HG02642 (cell line): ENCODE measurements around the gene ACACA.

ENCODE experiments used
- ATAC-seq: cut with Tn5 transposase; IDR thresholded peaks from one replicate; pipeline ENCODE4 v1.9.1; 2021; ENCODE audit warnings: mild to moderate bottlenecking; ENCODE audit not compliant: unreplicated experiment, poor library complexity

ACACA gene

DNA sequence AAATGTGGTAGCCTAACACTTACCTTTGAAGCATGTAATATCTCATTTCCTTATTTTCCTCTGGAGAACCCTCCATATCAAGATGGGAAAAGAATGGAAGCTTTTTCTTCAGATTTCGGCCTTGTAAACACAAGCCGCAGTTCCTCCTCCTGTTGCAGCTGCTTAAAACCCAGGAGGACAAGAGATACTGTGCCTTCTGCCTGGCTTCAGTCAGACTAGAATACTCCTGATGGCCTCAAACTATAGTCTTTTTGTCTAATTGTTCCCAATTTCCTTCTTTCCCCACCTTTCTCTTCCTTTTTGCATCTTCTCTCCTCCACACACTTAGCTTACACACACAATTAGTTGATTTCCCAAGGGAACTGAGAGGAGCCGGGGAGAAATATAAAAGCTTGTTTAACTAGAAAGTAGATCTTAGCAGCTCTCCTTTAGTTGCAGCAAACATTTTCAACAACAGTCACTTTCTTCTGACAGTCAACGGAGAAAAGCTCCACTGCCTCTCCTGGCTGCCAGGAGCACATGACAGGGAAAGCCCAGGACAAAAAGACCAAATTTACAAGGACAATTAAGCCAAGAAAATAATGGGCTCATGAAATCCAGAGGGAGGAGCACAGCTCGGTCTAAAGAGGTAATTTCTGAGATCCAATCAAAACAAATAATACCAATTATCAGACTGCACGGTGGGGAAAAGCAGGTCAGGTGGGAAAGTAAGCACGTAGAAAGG lies 107.2 kb downstream of the ACACA start:
- no peak for ATAC-seq

GRCh38 chr17:37295888-37296287 lies 110.7 kb downstream of the ACACA start:
- no peak for ATAC-seq

DNA sequence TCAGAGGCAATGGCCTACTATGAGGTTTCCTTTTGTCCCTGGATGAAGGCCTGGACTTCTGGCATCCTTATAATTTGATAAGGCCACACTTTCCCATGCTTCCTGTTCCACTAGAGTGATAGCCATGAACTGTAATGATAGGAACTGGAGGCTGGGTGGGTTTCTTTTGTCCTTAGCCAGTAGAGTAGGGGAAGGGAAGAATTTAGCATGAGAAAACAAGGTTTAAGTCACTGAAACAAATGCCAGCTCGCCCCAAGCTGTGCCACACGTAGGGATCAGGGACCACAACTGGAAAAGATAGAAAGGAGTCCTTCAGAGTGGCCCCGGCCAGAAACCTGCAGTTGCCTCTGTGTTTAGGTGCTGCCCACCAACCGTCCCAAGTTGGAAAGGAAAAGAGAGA lies 111.7 kb downstream of the ACACA start:
- no peak for ATAC-seq

- no peak for ATAC-seq
These were observed 112.9 kb downstream of the ACACA start for GRCh38 chr17:37293770-37294169.

DNA sequence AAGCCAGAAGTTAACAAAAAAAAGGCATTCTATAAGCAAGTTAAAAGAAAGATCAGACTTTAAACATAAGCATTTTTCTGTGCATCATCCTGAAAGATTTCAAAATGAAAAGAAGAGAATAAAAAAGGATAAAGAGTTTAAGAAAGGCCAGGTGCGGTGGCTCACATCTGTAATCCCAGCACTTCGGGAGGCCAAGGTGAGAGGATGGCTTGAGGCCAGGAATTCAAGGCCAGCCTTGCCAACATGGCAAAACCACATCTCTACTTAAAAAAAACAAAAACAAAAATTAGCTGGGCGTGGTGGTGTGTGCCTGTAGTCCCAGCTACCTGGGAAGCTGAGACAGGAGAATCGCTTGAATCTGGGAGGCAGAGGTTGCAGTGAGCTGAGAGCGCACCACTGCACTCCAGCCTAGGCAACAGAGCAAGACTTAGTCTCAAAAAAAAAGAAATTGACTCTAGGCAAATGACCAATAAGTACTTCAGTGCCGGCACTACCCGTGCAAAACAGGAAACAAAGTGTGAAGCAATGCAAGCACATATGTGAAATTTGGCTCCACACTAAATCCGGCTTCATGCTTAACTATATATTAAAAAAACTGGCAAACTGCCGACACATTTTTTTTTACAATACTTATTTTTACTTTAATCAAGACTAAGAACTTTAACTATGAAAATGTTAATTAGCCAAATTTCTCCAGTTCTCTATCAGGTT lies 114.1 kb downstream of the ACACA start:
- ATAC-seq = no peak

DNA sequence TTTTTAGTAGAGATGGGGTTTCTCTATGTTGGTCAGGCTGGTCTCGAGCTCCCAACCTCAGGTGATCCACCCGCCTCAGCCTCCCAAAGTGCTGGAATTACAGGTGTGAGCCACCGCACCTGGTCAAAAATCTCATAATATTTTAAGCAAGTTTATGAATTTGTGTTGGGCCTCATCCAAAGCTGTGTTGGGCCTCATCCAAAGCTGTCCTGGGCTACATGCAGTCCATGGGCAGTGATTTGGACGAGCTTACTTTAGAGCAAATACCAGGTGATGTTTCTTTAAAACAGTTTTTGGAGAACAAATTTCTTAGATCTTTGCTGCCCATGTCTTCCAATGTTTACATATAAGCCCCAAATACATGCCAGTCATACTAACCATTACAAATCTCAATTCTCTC lies 115.3 kb downstream of the ACACA start:
- ATAC-seq = no peak

- ATAC-seq = no peak
These were observed 120.2 kb downstream of the ACACA start for GRCh38 chr17:37286430-37286829.

GRCh38 chr17:37284191-37284590 lies 122.4 kb downstream of the ACACA start:
- ATAC-seq = no peak

DNA sequence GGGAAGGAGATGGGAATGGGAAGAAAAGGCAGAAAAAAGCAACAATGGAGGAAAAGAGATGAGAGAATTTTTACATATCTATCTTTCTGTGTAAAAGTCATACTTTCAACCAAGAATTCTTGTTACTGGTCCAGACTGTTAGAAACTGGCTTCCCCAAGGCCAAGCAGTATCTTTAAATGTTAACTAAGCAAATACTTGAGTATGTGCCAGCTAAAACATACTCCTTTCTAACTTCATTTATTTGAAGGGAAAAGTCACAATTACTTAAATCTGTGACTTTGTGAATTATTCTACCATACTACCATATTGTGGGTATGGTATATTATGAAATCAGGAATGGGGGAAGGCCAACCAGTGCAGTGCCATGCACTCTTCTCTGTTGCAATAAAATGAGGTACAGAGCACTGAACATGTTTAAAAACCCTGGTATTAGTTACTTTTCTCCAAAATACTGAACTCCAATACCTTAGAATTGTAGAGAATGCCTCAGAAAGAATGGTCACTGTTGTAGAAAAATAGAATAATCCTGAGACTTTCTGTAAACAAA lies 123.1 kb downstream of the ACACA start:
- ATAC-seq = no peak

GRCh38 chr17:37280841-37281240 lies 125.8 kb downstream of the ACACA start:
- ATAC-seq = no peak

DNA sequence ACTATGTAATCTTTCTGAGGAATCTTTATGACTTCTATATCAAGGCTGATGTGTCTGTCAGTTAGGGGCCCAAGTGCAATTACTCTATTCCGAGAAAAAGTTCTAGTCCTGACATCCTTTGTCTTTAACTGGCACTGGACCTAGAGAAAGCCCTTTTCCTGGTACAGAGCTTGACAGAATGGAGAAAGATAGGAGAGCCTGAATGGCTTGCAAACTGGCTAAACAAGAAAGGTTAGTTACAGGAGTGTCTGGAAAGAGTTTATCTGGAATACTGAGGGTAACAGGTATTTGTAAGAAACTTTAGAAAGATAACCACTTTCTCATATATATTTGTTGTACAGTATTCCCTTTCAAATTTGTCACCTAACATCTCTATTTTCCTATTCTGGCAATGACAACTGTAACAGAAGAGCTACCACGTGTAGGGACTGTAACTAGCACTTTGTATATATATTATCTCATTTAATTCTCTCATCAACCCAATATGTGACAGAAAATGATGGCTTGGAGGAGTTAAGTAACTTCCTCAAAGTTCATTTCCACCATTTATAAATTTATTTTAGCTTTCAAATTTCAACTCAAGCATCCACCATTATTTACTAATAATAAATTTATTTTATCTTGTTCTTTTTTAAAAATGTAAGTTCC lies 128.3 kb downstream of the ACACA start:
- no peak for ATAC-seq

DNA sequence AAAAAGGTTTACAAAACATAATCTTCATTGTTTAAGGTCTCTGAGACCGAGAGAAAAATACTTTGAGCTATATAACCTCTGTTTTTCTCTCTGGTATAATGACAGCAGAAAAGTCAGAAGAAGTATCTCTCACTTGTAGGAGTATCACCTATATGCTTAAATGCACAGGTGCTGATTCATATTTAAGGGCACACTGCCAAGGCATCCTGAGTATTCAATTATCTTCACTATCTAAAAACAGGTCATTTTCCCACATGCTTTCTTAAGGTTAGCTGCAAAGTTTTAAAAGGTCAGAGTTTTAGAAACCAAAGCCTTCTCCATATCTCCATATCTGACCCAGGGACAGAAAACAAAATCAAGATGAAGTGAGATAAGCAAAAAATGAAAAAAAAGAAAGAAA lies 130.2 kb downstream of the ACACA start:
- no peak for ATAC-seq

- ATAC-seq = no peak
These were observed 132.2 kb downstream of the ACACA start for GRCh38 chr17:37274461-37274860.

GRCh38 chr17:37273409-37274051 lies 133.1 kb downstream of the ACACA start:
- no peak for ATAC-seq

DNA sequence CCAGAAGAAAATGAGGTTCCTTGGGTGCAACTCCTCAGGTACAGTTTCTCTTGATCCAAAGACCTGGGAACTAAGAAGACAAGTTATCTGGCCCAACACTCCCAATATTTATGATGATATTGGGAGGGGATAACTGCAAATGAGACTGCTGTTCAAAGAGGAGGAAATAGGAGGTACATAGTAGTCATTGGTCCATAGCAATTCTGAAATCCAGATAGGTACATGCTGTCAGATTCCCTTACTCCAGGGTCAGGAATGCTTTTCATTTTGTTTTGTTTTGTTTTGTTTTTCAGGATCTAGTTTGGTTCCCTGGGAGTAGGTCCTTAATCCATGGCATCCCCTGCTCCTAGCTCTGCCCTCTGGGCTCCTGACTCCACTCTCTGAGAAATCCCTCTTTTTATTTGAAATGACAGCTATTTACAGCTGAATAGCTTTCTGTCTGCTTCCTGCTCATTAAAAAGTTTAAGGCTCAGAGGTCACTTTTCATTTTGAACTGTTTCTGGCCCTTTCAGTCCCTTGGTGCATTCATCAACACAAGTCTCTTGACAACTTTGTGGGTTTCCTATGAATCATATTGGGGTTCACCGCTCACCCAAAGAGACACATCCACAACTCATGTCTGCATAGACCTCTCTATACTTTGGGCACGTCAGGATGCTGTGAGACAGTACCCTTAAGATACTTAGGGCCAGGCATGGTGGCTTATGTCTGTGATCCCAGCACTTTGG lies 141.0 kb downstream of the ACACA start:
- ATAC-seq = no peak

- ATAC-seq = no peak
These were observed 145.3 kb downstream of the ACACA start for GRCh38 chr17:37261286-37261685.

DNA sequence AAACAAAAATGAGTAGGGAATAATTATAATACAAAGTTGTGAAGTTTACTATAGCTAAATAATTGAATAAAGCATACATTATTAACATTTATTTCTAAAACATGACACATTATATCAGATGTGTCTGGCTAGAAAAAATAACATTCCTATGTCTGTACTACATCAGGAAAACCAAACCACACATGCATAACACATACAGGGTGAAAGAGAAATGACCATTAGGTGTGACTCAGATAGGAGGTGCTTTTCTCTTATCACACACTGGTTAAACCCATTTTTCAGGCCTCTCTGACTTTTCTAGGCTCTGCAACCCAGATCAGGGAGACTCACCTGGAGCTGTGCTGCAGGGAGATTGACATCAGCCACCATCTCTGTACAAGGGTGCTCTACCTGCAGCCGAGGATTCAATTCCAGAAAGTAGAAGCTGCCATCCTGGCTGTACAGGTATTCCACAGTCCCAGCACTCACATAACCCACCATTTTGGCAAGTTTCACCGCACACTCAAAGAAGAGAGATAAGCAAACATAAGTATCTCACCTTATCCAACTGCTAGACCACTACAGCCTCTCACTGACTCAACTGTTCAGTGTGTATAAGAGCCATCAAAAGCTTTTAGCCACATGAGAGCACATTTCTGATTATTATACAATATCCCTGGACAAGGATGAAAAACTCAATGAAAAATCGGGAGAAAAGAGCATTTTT lies 147.5 kb downstream of the ACACA start:
- ATAC-seq = no peak

DNA sequence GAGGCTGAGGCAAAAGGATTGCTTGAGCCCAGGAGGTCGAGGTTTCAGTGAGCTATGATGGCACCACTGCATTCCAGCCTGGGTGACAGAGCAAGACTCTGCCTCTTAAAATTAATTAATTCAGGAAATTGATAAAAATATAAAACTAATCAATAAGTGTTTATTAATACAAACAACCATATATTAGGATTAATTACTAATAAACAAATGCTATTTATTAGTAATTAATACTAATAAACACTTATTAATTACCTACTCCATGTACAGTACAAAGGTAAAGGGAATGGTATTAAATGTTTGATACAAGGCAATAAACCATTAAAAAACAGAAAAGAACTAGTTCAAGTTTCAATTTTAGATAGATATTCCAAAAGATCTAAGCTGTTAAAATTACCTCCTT lies 150.0 kb downstream of the ACACA start:
- ATAC-seq = no peak

DNA sequence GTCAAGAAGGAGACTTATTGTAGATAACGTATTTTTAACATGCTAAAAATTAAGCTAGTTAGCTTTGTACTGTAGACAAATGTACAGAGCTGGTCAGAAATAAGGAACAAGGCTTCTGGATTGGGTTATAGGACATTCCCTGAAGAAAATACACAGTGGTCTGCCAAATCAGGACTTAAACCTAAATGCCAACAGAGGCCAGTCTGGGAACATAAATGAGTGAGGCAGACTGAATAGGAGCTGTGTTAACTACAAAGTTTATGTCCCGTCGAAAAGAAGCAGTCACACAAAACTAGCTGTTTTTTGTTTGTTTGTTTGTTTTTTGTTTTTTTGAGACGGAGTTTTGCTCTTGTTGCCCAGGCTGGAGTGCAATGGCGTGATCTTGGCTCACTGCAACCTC lies 151.2 kb downstream of the ACACA start:
- ATAC-seq = no peak

GRCh38 chr17:37247825-37248224 lies 158.8 kb downstream of the ACACA start:
- no peak for ATAC-seq
